ENCODE measurements around the gene SPATA31D1.

DNA sequence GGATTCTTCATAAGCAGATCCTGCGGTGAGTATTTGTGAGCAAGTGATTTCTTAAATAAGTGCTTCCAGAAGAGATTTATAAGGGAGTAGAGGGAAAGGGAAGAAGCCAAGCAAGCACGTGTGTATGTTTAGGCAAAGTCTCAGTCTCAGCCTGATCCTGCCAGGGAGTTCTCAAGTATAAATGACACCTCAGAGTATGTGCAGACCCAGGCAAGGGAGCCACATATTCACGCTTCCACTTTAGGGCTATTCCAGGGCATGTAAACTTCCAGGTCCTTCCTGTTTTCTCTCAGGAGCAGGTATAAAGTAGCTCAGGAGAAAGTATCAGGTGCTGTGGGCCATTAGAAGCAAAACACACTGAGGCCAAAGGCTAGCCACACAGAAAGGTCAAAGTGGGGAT is 22.6 kb downstream of the SPATA31D1 start:
- TF ChIP-seq, protein P1, sequence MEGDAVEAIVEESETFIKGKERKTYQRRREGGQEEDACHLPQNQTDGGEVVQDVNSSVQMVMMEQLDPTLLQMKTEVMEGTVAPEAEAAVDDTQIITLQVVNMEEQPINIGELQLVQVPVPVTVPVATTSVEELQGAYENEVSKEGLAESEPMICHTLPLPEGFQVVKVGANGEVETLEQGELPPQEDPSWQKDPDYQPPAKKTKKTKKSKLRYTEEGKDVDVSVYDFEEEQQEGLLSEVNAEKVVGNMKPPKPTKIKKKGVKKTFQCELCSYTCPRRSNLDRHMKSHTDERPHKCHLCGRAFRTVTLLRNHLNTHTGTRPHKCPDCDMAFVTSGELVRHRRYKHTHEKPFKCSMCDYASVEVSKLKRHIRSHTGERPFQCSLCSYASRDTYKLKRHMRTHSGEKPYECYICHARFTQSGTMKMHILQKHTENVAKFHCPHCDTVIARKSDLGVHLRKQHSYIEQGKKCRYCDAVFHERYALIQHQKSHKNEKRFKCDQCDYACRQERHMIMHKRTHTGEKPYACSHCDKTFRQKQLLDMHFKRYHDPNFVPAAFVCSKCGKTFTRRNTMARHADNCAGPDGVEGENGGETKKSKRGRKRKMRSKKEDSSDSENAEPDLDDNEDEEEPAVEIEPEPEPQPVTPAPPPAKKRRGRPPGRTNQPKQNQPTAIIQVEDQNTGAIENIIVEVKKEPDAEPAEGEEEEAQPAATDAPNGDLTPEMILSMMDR (conservative IDR thresholded peaks at IDR 0.05; ENCODE audit: low read depth, low read length), result no peak
- no peak for TF ChIP-seq EZH2 (IDR thresholded peaks at IDR 0.05; ENCODE audit: borderline replicate concordance, low read depth, low read length, poor library complexity, severe bottlenecking)

All from A673 (cell line).